HUES6 (cell line): ENCODE data around the gene ERFE.

Source experiments
- H3K27ac ChIP-seq: 2 replicates; pipeline ENCODE4 v1.7.0; 2013; ENCODE audit warnings: low read depth, mild to moderate bottlenecking, low read length, inconsistent platforms
- H3K27me3 ChIP-seq: 2 replicates; pipeline ENCODE4 v1.6.1; 2013; ENCODE audit warnings: low read length; ENCODE audit not compliant: control insufficient read depth, insufficient read depth
- H3K36me3 ChIP-seq: 2 replicates; pipeline ENCODE4 v1.6.1; 2013; ENCODE audit warnings: low read length; ENCODE audit not compliant: control insufficient read depth, insufficient read depth
- H3K4me1 ChIP-seq: 2 replicates; pipeline ENCODE4 v1.6.1; 2013; ENCODE audit warnings: low read length; ENCODE audit not compliant: control insufficient read depth, insufficient read depth
- H3K4me3 ChIP-seq: 2 replicates; pipeline ENCODE4 v1.5.1; 2013; ENCODE audit warnings: low read depth, low read length
- H3K9ac ChIP-seq: one replicate; pipeline ENCODE4 v1.6.1; 2013; ENCODE audit warnings: mild to moderate bottlenecking, low read length
- H3K9me3 ChIP-seq: 2 replicates; pipeline ENCODE4 v1.6.1; 2013; ENCODE audit warnings: low read depth, low read length; ENCODE audit not compliant: control insufficient read depth, insufficient read depth

ERFE gene

GRCh38 chr2:238128061-238128440 lies 30.7 kb upstream of the ERFE start:
- no peak overlapping the region for H3K4me3 ChIP-seq
- H3K27me3 ChIP-seq = no peaks in the 10 kb centered on the region
- H3K9me3 ChIP-seq = peaks cover 5% of the 10 kb centered on the region; the same call in 1 of the 2 replicates
- H3K36me3 ChIP-seq = no peaks in the 10 kb centered on the region
- H3K4me1 ChIP-seq = peaks cover 5% of the 10 kb centered on the region; the same call in 1 of the 2 replicates
- no peak overlapping the region for H3K9ac ChIP-seq
- H3K27ac ChIP-seq = no peak overlapping the region

GRCh38 chr2:238128534-238129001 lies 30.2 kb upstream of the ERFE start:
- Histone ChIP-seq H3K4me1 (peaks cover 5% of the 10 kb centered on the region; the same call in 1 of the 2 replicates), H3K36me3 (no peaks in the 10 kb centered on the region), H3K9me3 (peaks cover 5% of the 10 kb centered on the region; the same call in 1 of the 2 replicates), H3K4me3 (no peak overlapping the region), H3K9ac (no peak overlapping the region), H3K27me3 (no peaks in the 10 kb centered on the region), H3K27ac (no peak overlapping the region)

- no peak overlapping the region for H3K9ac ChIP-seq
- H3K36me3 ChIP-seq = no peaks in the 10 kb centered on the region
- no peaks in the 10 kb centered on the region for H3K27me3 ChIP-seq
- H3K9me3 ChIP-seq = peaks cover 5% of the 10 kb centered on the region; the same call in 1 of the 2 replicates
- H3K4me1 ChIP-seq = peaks cover 5% of the 10 kb centered on the region; the same call in 1 of the 2 replicates
- no peak overlapping the region for H3K27ac ChIP-seq
- no peak overlapping the region for H3K4me3 ChIP-seq
Measured at GRCh38 chr2:238129166-238130010, 29.4 kb upstream of the ERFE start.

- no peak overlapping the region for H3K9ac ChIP-seq
- H3K36me3 ChIP-seq = no peaks in the 10 kb centered on the region
- H3K4me3 ChIP-seq = no peak overlapping the region
- H3K4me1 ChIP-seq = peaks cover 5% of the 10 kb centered on the region; the same call in 1 of the 2 replicates
- no peaks in the 10 kb centered on the region for H3K27me3 ChIP-seq
- no peak overlapping the region for H3K27ac ChIP-seq
- peaks cover 5% of the 10 kb centered on the region; the same call in 1 of the 2 replicates for H3K9me3 ChIP-seq
Measured at GRCh38 chr2:238130111-238130695, 28.6 kb upstream of the ERFE start.

- H3K9ac ChIP-seq = no peak overlapping the region
- no peaks in the 10 kb centered on the region for H3K36me3 ChIP-seq
- no peaks in the 10 kb centered on the region for H3K27me3 ChIP-seq
- peaks cover 5% of the 10 kb centered on the region; the same call in 1 of the 2 replicates for H3K9me3 ChIP-seq
- peaks cover 5% of the 10 kb centered on the region; the same call in 1 of the 2 replicates for H3K4me1 ChIP-seq
- H3K4me3 ChIP-seq = no peak overlapping the region
- H3K27ac ChIP-seq = no peak overlapping the region
Measured at GRCh38 chr2:238130696-238131628, 27.8 kb upstream of the ERFE start.

- H3K27me3 ChIP-seq = no peaks in the 10 kb centered on the region
- H3K36me3 ChIP-seq = no peaks in the 10 kb centered on the region
- H3K27ac ChIP-seq = no peak overlapping the region
- H3K9me3 ChIP-seq = no peaks in the 10 kb centered on the region
- H3K4me1 ChIP-seq = peaks cover 3% of the 10 kb centered on the region; the same call in 1 of the 2 replicates
- H3K4me3 ChIP-seq = no peak overlapping the region
- H3K9ac ChIP-seq = no peak overlapping the region
Measured at GRCh38 chr2:238131761-238132462, 26.9 kb upstream of the ERFE start.

GRCh38 chr2:238132463-238133450 lies 26.0 kb upstream of the ERFE start:
- no peaks in the 10 kb centered on the region for H3K4me1 ChIP-seq
- H3K27me3 ChIP-seq = no peaks in the 10 kb centered on the region

GRCh38 chr2:238133499-238134392 lies 25.0 kb upstream of the ERFE start:
- H3K27ac ChIP-seq = no peak overlapping the region
- H3K36me3 ChIP-seq = no peaks in the 10 kb centered on the region
- H3K4me3 ChIP-seq = no peak overlapping the region
- peaks cover 7% of the 10 kb centered on the region; the same call in 1 of the 2 replicates for H3K4me1 ChIP-seq
- no peaks in the 10 kb centered on the region for H3K27me3 ChIP-seq
- no peak overlapping the region for H3K9ac ChIP-seq
- no peaks in the 10 kb centered on the region for H3K9me3 ChIP-seq

More at GRCh38 chr2:238132463-238133450, 26.0 kb upstream of the ERFE start:
- Histone ChIP-seq H3K9me3 (no peaks in the 10 kb centered on the region), H3K27ac (no peak overlapping the region), H3K4me3 (no peak overlapping the region), H3K9ac (no peak overlapping the region), H3K36me3 (no peaks in the 10 kb centered on the region)

- H3K9me3 ChIP-seq = no peaks in the 10 kb centered on the region
- H3K27me3 ChIP-seq = no peaks in the 10 kb centered on the region
- H3K27ac ChIP-seq = no peak overlapping the region
- H3K9ac ChIP-seq = no peak overlapping the region
- H3K36me3 ChIP-seq = no peaks in the 10 kb centered on the region
- no peak overlapping the region for H3K4me3 ChIP-seq
- peaks cover 11% of the 10 kb centered on the region; the same call in 1 of the 2 replicates for H3K4me1 ChIP-seq
Measured at GRCh38 chr2:238134393-238134785, 24.4 kb upstream of the ERFE start.
